ENCODE measurements around the gene TRIM74.
"Not testable (repeated sequence)": the region's sequence is repeated elsewhere in the genome, so short reads cannot be mapped to it uniquely, and the experiment has no call there.

DNA sequence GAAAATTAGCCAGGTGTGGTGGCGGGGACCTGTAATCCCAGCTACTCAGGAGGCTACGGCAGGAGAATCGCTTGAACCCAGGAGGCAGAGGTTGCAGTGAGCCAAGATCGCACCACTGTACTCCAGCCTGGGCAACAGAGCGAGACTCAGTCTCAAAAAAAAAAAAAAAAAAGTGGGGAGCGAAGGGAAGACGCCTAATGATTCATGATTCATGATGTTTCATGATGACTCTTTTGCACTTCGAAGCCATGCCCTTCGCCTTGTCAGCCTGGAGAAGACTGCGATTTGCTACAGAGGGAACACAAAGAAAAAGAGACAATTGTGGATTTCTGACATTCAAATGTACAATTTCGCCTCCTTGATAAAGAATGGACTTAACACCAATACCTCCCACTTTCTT, 12.8 kb upstream of the TRIM74 start:
- TF ChIP-seq EZH2 (IDR thresholded peaks at IDR 0.05; ENCODE audit: borderline replicate concordance, insufficient read depth, low read length, poor library complexity, severe bottlenecking); EP300 (conservative IDR thresholded peaks at IDR 0.05; ENCODE audit: poor library complexity, severe bottlenecking): not testable (repeated sequence)
- TF ChIP-seq, protein P1, sequence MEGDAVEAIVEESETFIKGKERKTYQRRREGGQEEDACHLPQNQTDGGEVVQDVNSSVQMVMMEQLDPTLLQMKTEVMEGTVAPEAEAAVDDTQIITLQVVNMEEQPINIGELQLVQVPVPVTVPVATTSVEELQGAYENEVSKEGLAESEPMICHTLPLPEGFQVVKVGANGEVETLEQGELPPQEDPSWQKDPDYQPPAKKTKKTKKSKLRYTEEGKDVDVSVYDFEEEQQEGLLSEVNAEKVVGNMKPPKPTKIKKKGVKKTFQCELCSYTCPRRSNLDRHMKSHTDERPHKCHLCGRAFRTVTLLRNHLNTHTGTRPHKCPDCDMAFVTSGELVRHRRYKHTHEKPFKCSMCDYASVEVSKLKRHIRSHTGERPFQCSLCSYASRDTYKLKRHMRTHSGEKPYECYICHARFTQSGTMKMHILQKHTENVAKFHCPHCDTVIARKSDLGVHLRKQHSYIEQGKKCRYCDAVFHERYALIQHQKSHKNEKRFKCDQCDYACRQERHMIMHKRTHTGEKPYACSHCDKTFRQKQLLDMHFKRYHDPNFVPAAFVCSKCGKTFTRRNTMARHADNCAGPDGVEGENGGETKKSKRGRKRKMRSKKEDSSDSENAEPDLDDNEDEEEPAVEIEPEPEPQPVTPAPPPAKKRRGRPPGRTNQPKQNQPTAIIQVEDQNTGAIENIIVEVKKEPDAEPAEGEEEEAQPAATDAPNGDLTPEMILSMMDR (IDR thresholded peaks at IDR 0.05; ENCODE audit: poor library complexity, severe bottlenecking): not testable (repeated sequence)
